Spleen (tissue), 7 donors: ENCODE results near the gene CCL22.

Source experiments
- POLR2A ChIP-seq, 3 donors: fragments of 450-650 bp; IDR thresholded peaks; one replicate each; pipeline ENCODE4 v1.5.1; 2017; ENCODE audit warnings: antibody characterized with exemption in 3 of 3, mild to moderate bottlenecking in 1 of 3
- POLR2AphosphoS5 ChIP-seq, 3 donors: sonication (generic); formaldehyde crosslinking; IDR thresholded peaks; one replicate each; pipeline ENCODE4 v1.5.1; 2017; ENCODE audit warnings: antibody characterized with exemption in 3 of 3
- TF ChIP-seq, protein P1 (sequence below), 11 experiments: fragments of 200-600 bp in 7 of 11; fragments of 450-650 bp in 4 of 11; sonication (generic) in 4 of 11; IDR thresholded peaks in 8 of 11; conservative IDR thresholded peaks in 3 of 11; 1 replicate in 7 of 11; 2 replicates in 4 of 11; pipeline versions ENCODE4 v1.4.0 to v1.8.0; 2016 to 2021; ENCODE audit warnings: antibody characterized with exemption in 11 of 11, inconsistent platforms in 4 of 11, mild to moderate bottlenecking in 1 of 11
- donor health status: DM: no; HTN: no; CAD: no; lungs with moderate emphysema.
- donor health status: DM: no; HTN: no; CAD: no.
- donor health status: DM: no; HTN: no; CAD: no.

- no peak for TF ChIP-seq POLR2A (IDR thresholded peaks at IDR 0.05)
- TF ChIP-seq, protein P1, sequence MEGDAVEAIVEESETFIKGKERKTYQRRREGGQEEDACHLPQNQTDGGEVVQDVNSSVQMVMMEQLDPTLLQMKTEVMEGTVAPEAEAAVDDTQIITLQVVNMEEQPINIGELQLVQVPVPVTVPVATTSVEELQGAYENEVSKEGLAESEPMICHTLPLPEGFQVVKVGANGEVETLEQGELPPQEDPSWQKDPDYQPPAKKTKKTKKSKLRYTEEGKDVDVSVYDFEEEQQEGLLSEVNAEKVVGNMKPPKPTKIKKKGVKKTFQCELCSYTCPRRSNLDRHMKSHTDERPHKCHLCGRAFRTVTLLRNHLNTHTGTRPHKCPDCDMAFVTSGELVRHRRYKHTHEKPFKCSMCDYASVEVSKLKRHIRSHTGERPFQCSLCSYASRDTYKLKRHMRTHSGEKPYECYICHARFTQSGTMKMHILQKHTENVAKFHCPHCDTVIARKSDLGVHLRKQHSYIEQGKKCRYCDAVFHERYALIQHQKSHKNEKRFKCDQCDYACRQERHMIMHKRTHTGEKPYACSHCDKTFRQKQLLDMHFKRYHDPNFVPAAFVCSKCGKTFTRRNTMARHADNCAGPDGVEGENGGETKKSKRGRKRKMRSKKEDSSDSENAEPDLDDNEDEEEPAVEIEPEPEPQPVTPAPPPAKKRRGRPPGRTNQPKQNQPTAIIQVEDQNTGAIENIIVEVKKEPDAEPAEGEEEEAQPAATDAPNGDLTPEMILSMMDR (IDR thresholded peaks at IDR 0.05 in 8 of 11, conservative IDR thresholded peaks at IDR 0.05 in 3 of 11): no peak
- TF ChIP-seq POLR2AphosphoS5 (IDR thresholded peaks at IDR 0.05): no peak
Observed at GRCh38 chr16:57333402-57333801, 25.2 kb upstream of the CCL22 start.
